Stomach (tissue), 9 donors: Measurements from ENCODE around the gene IPCEF1. TPM values are rescaled to one million over a fixed set of nuclear protein-coding genes. Genes with fewer than 3 reads are reported as not detected.

Source experiments
- DNase-seq, 2 donors: peaks; one replicate each; pipeline versions ENCODE4 v3.0.0 to v3.0.0-alpha.2; 2013 to 2019
- H3K27ac ChIP-seq, 5 donors: fragments of 200-600 bp in 4 of 5; sonication (generic) in 4 of 5; one replicate each; pipeline ENCODE4 v1.5.1; 2013 to 2019; ENCODE audit warnings: mild to moderate bottlenecking in 1 of 5, moderate library complexity in 1 of 5
- H3K27me3 ChIP-seq, 3 donors: fragments of 200-600 bp; sonication (generic); one replicate each; pipeline ENCODE4 v1.5.1; 2017 to 2019; ENCODE audit warnings: mixed run types in 1 of 3
- H3K36me3 ChIP-seq, 4 donors: fragments of 200-600 bp; sonication (generic); 1 replicate in 3 of 4; 2 replicates in 1 of 4; pipeline ENCODE4 v1.5.1; 2016 to 2019
- H3K4me1 ChIP-seq, 4 donors: fragments of 200-600 bp; sonication (generic); one replicate each; pipeline ENCODE4 v1.5.1; 2016 to 2019
- H3K4me3 ChIP-seq, 4 donors: fragments of 200-600 bp; sonication (generic) in 3 of 4; one replicate each; pipeline ENCODE4 v1.5.1; 2016 to 2019; ENCODE audit warnings: mild to moderate bottlenecking in 1 of 4
- H3K9me3 ChIP-seq, 4 donors: fragments of 200-600 bp; sonication (generic); one replicate each; pipeline ENCODE4 v1.5.1; 2016 to 2019
- CTCF ChIP-seq, 7 experiments: fragments of 450-650 bp in 4 of 7; fragments of 200-600 bp in 3 of 7; sonication (generic) in 3 of 7; IDR thresholded peaks; one replicate each; pipeline ENCODE4 v1.5.1; 2016 to 2019; ENCODE audit warnings: antibody characterized with exemption in 7 of 7, control low read depth in 2 of 7, mild to moderate bottlenecking in 1 of 7
- EP300 ChIP-seq: sonication (generic); formaldehyde crosslinking; IDR thresholded peaks from one replicate; pipeline ENCODE4 v1.6.1; 2017; ENCODE audit warnings: antibody characterized with exemption
- POLR2A ChIP-seq, 4 donors: fragments of 450-650 bp; IDR thresholded peaks; one replicate each; pipeline ENCODE4 v1.6.1; 2016; ENCODE audit warnings: antibody characterized with exemption in 4 of 4, control low read depth in 2 of 4, mild to moderate bottlenecking in 1 of 4, moderate library complexity in 1 of 4
- POLR2AphosphoS5 ChIP-seq, 3 donors: sonication (generic); formaldehyde crosslinking; IDR thresholded peaks; one replicate each; pipeline ENCODE4 v1.6.1; 2016; ENCODE audit warnings: antibody characterized with exemption in 3 of 3
- WGBS, 5 donors: extraction: QIAGEN DNeasy Blood & Tissue Kit in 3 of 5; methylation state at CpG; one replicate each; pipeline versions ENCODE4 v1.1.5 to v1.1.7; 2013 to 2018; 5-methylcytosine and 5-hydroxymethylcytosine counted together
- intact Hi-C: fragments of 100-400 bp; cut with DNase I; formaldehyde crosslinking; loops from one replicate; pipeline ENCODE4 v1.15.1; 2023; ENCODE audit warnings: low total_unique reads
- polyA plus RNA-seq, 3 donors: library from polyadenylated mRNA; stranded (reverse); fragments of 200-250 nt; gene quantifications; one replicate each; pipeline ENCODE4 v1.2.3, GENCODE V29; 2013
- total RNA-seq, 5 donors: library from RNA; depleted of rRNA; stranded (reverse); fragments of >200 nt; gene quantifications; one replicate each; pipeline versions ENCODE4 v1.1.0 to v1.2.3, GENCODE V29; 2014 to 2016
- donor health status: healthy with polysubstance abuse.
- donor health status: Bipolar disorder and iron deficiency.
- donor health status: healthy.

The IPCEF1 gene
- total and polyA plus RNA-seq, 8 donors = under 0.01 to 47.1 (median 1.4) TPM; not detected in 2

- H3K27ac ChIP-seq = no peak overlapping the region
- H3K27me3 ChIP-seq = no peaks in the 10 kb centered on the region
- no peak for TF ChIP-seq POLR2AphosphoS5 (IDR thresholded peaks at IDR 0.05)
- TF ChIP-seq CTCF (IDR thresholded peaks at IDR 0.05) = no peak
- TF ChIP-seq EP300 = no peak
- no peaks in the 10 kb centered on the region for H3K9me3 ChIP-seq
- no peak overlapping the region for H3K4me3 ChIP-seq
- no peaks in the 10 kb centered on the region for H3K36me3 ChIP-seq
- intact Hi-C loops = no loop called here
- no peak for DNase-seq
- peaks cover 0 to 18% (median 10%) of the 10 kb centered on the region in 4 donors for H3K4me1 ChIP-seq
- 83 to 93% (median 89%) methylated on average over 5 of the region's 5 CpGs for WGBS, 5 donors
These were observed 10.7 kb upstream of the IPCEF1 start for GRCh38 chr6:154367336-154367735.

GRCh38 chr6:154363821-154364220 lies 7.2 kb upstream of the IPCEF1 start:
- Histone ChIP-seq H3K27me3 (no peaks in the 10 kb centered on the region), H3K4me3 (no peak overlapping the region), H3K9me3 (no peaks in the 10 kb centered on the region), H3K36me3 (no peaks in the 10 kb centered on the region), H3K4me1 (no peaks in the 10 kb centered on the region), H3K27ac (no peak overlapping the region)
- TF ChIP-seq POLR2AphosphoS5 (IDR thresholded peaks at IDR 0.05) = no peak
- no peak for TF ChIP-seq EP300
- no peak for TF ChIP-seq POLR2A (IDR thresholded peaks at IDR 0.05)
- TF ChIP-seq CTCF (IDR thresholded peaks at IDR 0.05) = no peak
- WGBS, 5 donors = 68 to 85% (median 73%) methylated on average over 4 of the region's 4 CpGs
- intact Hi-C loops = no loop called here
- no peak for DNase-seq

- WGBS, 5 donors = 84 to 94% (median 90%) methylated on average over 5 of the region's 5 CpGs
- DNase-seq = no peak
- no peaks in the 10 kb centered on the region for H3K36me3 ChIP-seq
- no peaks in the 10 kb centered on the region for H3K4me1 ChIP-seq
- intact Hi-C loops = no loop called here
- no peak overlapping the region for H3K4me3 ChIP-seq
- H3K9me3 ChIP-seq = no peaks in the 10 kb centered on the region
- H3K27me3 ChIP-seq = no peaks in the 10 kb centered on the region
- no peak overlapping the region for H3K27ac ChIP-seq
- TF ChIP-seq POLR2AphosphoS5 (IDR thresholded peaks at IDR 0.05) (no peak), POLR2A (IDR thresholded peaks at IDR 0.05) (no peak), CTCF (IDR thresholded peaks at IDR 0.05) (no peak), EP300 (no peak)
These were observed 4.9 kb upstream of the IPCEF1 start for GRCh38 chr6:154361476-154361875.

- no peak for TF ChIP-seq EP300
- no peak for TF ChIP-seq CTCF (IDR thresholded peaks at IDR 0.05)
- no peak for TF ChIP-seq POLR2AphosphoS5 (IDR thresholded peaks at IDR 0.05)
- TF ChIP-seq POLR2A (IDR thresholded peaks at IDR 0.05) = no peak
- Histone ChIP-seq H3K27ac (no peak overlapping the region), H3K27me3 (no peaks in the 10 kb centered on the region), H3K9me3 (no peaks in the 10 kb centered on the region), H3K36me3 (no peaks in the 10 kb centered on the region), H3K4me1 (peaks cover 0 to 7% (median 0%) of the 10 kb centered on the region in 4 donors), H3K4me3 (no peak overlapping the region)
- intact Hi-C loops = no loop called here
- no peak for DNase-seq
- 88 to 95% (median 90%) methylated on average over 3 of the region's 3 CpGs for WGBS, 5 donors
These were observed 3.9 kb upstream of the IPCEF1 start for GRCh38 chr6:154360476-154360875.
